Vagina (tissue), 2 donors: ENCODE measurements around the gene ACE2. TPM values are rescaled to one million over a fixed set of nuclear protein-coding genes. Genes with fewer than 3 reads are reported as not detected.

Experiments used
- DNase-seq, 2 donors: peaks; one replicate each; pipeline ENCODE4 v3.0.0-alpha.2; 2017; ENCODE audit errors: extremely low spot score in 2 of 2
- H3K27ac ChIP-seq: fragments of 200-600 bp; sonication (generic); one replicate; pipeline ENCODE4 v1.5.1; 2019
- H3K27me3 ChIP-seq: fragments of 200-600 bp; sonication (generic); one replicate; pipeline ENCODE4 v1.5.1; 2019
- H3K36me3 ChIP-seq, 2 donors: fragments of 200-600 bp; sonication (generic); one replicate each; pipeline ENCODE4 v1.5.1; 2017 to 2019
- H3K4me1 ChIP-seq: fragments of 200-600 bp; sonication (generic); one replicate; pipeline ENCODE4 v1.5.1; 2019
- H3K4me3 ChIP-seq, 2 donors: fragments of 200-600 bp; sonication (generic); 1 replicate in 1 of 2; 2 replicates in 1 of 2; pipeline ENCODE4 v1.5.1; 2016 to 2019
- H3K9me3 ChIP-seq: fragments of 200-600 bp; sonication (generic); one replicate; pipeline ENCODE4 v1.5.1; 2019
- POLR2A ChIP-seq, 2 donors: fragments of 450-650 bp; IDR thresholded peaks; one replicate each; pipeline ENCODE4 v1.6.1; 2017; ENCODE audit warnings: antibody characterized with exemption in 2 of 2, mild to moderate bottlenecking in 2 of 2, moderate library complexity in 2 of 2
- POLR2AphosphoS5 ChIP-seq, 2 donors: sonication (generic); formaldehyde crosslinking; IDR thresholded peaks; one replicate each; pipeline ENCODE4 v1.9.0; 2017; ENCODE audit warnings: antibody characterized with exemption in 2 of 2, mild to moderate bottlenecking in 2 of 2, low read depth in 1 of 2; ENCODE audit not compliant: insufficient read depth in 1 of 2
- intact Hi-C: fragments of 100-400 bp; cut with DNase I; formaldehyde crosslinking; loops from one replicate; pipeline ENCODE4 v1.15.1; 2023
- total RNA-seq: library from RNA; depleted of rRNA; stranded (reverse); fragments of >200 nt; gene quantifications from one replicate; pipeline ENCODE4 v1.2.3, GENCODE V29; 2016
- TF ChIP-seq, protein P1 (sequence below), 3 experiments: fragments of 450-650 bp in 2 of 3; fragments of 200-600 bp in 1 of 3; sonication (generic) in 1 of 3; IDR thresholded peaks; one replicate each; pipeline ENCODE4 v1.5.1; 2017 to 2019; ENCODE audit warnings: antibody characterized with exemption in 3 of 3, mild to moderate bottlenecking in 2 of 3, moderate library complexity in 2 of 3

The ACE2 gene
- total RNA-seq, 1 donor from 2014 or later: 0.49 TPM

DNA sequence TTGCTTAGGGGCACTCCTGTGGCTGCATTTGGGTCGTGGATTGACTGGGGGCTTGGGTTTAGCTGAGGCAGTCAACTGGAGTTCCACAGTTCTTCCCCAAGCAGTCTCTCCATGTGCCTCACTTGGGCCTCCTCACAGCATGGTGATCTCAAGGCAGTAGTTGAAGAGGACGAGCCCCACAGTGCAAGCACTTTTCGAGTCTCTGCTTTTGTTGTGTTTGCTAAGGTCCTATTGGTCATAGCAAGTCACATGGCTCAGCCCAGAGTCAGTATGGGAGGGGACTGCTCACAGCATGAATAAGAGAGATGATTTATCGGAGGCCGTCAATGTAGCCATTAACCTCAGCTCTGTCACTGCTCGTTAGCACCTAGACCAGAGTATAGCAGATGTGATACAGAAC, 70.4 kb downstream of the ACE2 start:
- H3K36me3 ChIP-seq: no peaks in the 10 kb centered on the region
- DNase-seq: no peak
- H3K4me1 ChIP-seq: no peaks in the 10 kb centered on the region
- H3K9me3 ChIP-seq: no peaks in the 10 kb centered on the region
- H3K27me3 ChIP-seq: no peaks in the 10 kb centered on the region
- intact Hi-C loops: no loop called here
- TF ChIP-seq POLR2A (IDR thresholded peaks at IDR 0.05) (no peak), POLR2AphosphoS5 (IDR thresholded peaks at IDR 0.05; ENCODE audit: insufficient read depth in 1 of 2, low read depth in 1 of 2) (no peak)
- TF ChIP-seq, protein P1, sequence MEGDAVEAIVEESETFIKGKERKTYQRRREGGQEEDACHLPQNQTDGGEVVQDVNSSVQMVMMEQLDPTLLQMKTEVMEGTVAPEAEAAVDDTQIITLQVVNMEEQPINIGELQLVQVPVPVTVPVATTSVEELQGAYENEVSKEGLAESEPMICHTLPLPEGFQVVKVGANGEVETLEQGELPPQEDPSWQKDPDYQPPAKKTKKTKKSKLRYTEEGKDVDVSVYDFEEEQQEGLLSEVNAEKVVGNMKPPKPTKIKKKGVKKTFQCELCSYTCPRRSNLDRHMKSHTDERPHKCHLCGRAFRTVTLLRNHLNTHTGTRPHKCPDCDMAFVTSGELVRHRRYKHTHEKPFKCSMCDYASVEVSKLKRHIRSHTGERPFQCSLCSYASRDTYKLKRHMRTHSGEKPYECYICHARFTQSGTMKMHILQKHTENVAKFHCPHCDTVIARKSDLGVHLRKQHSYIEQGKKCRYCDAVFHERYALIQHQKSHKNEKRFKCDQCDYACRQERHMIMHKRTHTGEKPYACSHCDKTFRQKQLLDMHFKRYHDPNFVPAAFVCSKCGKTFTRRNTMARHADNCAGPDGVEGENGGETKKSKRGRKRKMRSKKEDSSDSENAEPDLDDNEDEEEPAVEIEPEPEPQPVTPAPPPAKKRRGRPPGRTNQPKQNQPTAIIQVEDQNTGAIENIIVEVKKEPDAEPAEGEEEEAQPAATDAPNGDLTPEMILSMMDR (IDR thresholded peaks at IDR 0.05): no peak
- H3K27ac ChIP-seq: no peak overlapping the region
- H3K4me3 ChIP-seq: no peak overlapping the region

DNA sequence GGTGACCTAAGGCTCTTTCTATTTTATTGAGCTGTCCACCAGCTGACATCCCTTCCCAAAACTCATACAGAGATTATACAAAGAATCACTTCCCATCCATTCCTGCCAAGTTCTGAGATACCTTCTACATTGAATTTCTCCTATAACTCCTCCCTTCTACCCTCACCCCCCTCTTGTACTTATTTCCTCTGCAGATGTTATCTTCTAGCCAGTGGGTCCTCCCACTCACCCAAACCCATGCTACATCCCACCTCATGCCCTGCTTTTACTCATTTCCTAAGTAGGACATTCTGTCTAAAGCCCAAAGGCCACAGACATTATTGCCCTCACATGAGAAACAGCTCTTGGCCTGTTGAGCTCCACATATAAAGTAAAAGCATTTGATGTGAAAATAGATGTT, 71.6 kb downstream of the ACE2 start:
- H3K9me3 ChIP-seq: no peaks in the 10 kb centered on the region
- intact Hi-C loops: no loop called here
- no peak overlapping the region for H3K27ac ChIP-seq
- no peaks in the 10 kb centered on the region for H3K27me3 ChIP-seq
- no peak for DNase-seq
- H3K36me3 ChIP-seq: no peaks in the 10 kb centered on the region
- TF ChIP-seq POLR2AphosphoS5 (IDR thresholded peaks at IDR 0.05; ENCODE audit: insufficient read depth in 1 of 2, low read depth in 1 of 2) (no peak), POLR2A (IDR thresholded peaks at IDR 0.05) (no peak)
- TF ChIP-seq, protein P1 (IDR thresholded peaks at IDR 0.05): no peak
- no peak overlapping the region for H3K4me3 ChIP-seq
- H3K4me1 ChIP-seq: no peaks in the 10 kb centered on the region

- intact Hi-C loops: no loop called here
- Histone ChIP-seq H3K36me3 (no peaks in the 10 kb centered on the region), H3K4me1 (no peaks in the 10 kb centered on the region), H3K27me3 (no peaks in the 10 kb centered on the region), H3K9me3 (no peaks in the 10 kb centered on the region), H3K4me3 (no peak overlapping the region), H3K27ac (no peak overlapping the region)
- DNase-seq: no peak
- no peak for TF ChIP-seq POLR2A (IDR thresholded peaks at IDR 0.05)
- TF ChIP-seq, protein P1 (IDR thresholded peaks at IDR 0.05): no peak
These were observed 74.9 kb downstream of the ACE2 start for GRCh38 chrX:15525664-15526416.

DNA sequence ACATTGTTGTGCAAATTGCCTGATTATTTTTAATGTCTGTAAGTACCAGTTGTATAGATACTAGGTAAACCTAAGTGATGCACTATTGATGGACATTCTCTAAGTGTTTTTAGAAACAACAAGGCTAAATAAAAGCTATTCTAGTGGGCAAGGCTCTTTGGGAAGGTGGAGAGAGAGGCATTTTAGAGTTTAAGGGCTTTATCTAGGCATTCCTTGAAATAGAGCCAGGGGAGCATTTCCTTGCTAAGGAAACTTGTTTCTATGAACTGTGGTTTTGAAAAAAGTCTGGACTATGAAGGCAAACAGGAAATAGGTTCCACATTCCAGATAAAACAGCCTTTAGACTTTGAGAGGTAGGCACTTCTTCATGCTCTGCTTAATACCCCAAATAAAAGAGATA, 76.3 kb downstream of the ACE2 start:
- Histone ChIP-seq H3K36me3 (no peaks in the 10 kb centered on the region), H3K9me3 (no peaks in the 10 kb centered on the region), H3K4me1 (no peaks in the 10 kb centered on the region), H3K27me3 (no peaks in the 10 kb centered on the region), H3K4me3 (no peak overlapping the region), H3K27ac (no peak overlapping the region)
- DNase-seq: no peak
- intact Hi-C loops: no loop called here
- TF ChIP-seq POLR2A (IDR thresholded peaks at IDR 0.05) (no peak), POLR2AphosphoS5 (IDR thresholded peaks at IDR 0.05; ENCODE audit: insufficient read depth in 1 of 2, low read depth in 1 of 2) (no peak)
- TF ChIP-seq, protein P1 (IDR thresholded peaks at IDR 0.05): no peak

- TF ChIP-seq, protein P1 (IDR thresholded peaks at IDR 0.05): no peak
- TF ChIP-seq POLR2AphosphoS5 (IDR thresholded peaks at IDR 0.05; ENCODE audit: insufficient read depth in 1 of 2, low read depth in 1 of 2) (no peak), POLR2A (IDR thresholded peaks at IDR 0.05) (no peak)
- Histone ChIP-seq H3K9me3 (no peaks in the 10 kb centered on the region), H3K4me3 (no peak overlapping the region), H3K27ac (no peak overlapping the region), H3K27me3 (no peaks in the 10 kb centered on the region), H3K36me3 (no peaks in the 10 kb centered on the region), H3K4me1 (no peaks in the 10 kb centered on the region)
- no peak for DNase-seq
- intact Hi-C loops: no loop called here
These were observed 77.7 kb downstream of the ACE2 start for GRCh38 chrX:15523088-15523487.
